CD1c-positive myeloid dendritic cell (primary cell): ENCODE data around the gene PAFAH1B2.
"Not testable (repeated sequence)": the region's sequence is repeated elsewhere in the genome, so short reads cannot be mapped to it uniquely, and the experiment has no call there.

ENCODE experiments used
- DNase-seq: peaks from one replicate; pipeline ENCODE4 v3.0.0-alpha.2; 2016; ENCODE audit errors: extremely low spot score

Gene PAFAH1B2

DNA sequence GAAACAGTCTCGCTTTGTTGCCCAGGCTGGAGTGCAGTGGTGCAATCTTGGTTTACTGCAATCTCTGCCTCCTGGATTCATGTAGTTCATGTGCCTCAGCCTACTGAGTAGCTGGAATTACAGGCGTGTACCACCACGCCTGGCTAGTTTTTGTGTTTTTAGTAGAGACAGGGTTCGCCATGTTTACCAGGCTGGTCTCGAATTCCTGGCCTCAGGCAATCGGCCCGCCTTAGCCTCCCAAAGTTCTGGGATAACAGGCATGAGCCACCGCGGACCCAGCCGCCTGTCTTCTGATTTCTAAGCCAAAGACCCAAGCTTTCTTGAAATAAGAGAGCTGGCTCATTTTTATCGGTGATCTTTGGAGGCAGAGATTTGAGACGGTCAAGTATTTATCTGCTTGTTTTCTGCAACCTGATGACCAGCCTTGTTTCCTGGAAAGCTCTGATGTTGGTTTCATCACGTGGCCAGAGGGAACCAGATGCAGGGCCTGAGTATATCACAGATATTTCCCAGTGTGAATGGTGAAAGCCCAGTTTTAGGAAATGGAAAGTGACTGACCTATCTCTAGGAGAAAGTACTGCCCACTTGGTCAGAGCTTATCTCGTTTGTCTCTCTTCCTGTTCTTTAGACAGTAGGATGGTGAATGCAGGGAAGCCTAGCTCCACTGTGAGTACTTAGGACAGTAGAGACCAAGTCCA, 28.8 kb downstream of the PAFAH1B2 start:
- peak; percentile 77 for DNase-seq

DNA sequence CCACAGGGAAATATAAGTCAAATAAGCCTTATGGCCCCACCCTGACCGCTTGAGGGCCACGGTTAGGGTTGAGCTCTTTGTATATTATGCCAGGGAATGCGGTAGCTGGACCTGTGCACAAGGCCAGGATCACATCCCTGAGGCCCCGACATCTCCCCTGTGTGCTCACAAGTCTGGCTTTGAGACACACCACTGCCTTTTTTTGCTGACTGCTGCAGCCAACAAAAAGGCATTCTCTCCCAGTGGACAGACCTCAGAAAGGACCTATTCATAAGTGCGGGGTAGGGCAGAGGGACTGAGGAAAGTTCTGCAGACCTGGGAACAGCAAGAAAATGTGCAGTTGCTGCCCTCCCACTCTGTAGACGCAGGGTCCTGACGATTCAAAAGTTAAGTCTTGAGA, 31.0 kb downstream of the PAFAH1B2 start:
- no peak for DNase-seq

DNA sequence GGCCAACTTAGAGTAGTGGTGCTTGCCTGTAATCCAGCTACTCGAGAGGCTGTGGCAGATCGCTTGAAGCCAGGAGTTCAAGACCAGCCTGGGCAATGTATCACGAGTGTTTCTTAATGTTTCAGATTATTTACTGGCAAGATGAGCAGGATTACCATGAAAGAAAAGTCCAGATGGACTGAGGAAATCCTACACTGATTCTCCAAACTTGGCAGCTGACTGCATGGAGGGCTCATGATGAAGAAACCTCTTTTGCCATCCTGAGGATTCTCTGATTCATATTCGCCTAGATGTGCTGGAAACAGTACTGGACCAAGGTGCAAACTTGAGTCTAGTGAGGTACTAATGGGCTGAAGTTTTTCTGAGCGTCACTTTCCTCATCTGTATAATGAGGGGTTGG, 31.7 kb downstream of the PAFAH1B2 start:
- DNase-seq = no peak

GRCh38 chr11:117176186-117176585, 32.1 kb downstream of the PAFAH1B2 start:
- no peak for DNase-seq

DNA sequence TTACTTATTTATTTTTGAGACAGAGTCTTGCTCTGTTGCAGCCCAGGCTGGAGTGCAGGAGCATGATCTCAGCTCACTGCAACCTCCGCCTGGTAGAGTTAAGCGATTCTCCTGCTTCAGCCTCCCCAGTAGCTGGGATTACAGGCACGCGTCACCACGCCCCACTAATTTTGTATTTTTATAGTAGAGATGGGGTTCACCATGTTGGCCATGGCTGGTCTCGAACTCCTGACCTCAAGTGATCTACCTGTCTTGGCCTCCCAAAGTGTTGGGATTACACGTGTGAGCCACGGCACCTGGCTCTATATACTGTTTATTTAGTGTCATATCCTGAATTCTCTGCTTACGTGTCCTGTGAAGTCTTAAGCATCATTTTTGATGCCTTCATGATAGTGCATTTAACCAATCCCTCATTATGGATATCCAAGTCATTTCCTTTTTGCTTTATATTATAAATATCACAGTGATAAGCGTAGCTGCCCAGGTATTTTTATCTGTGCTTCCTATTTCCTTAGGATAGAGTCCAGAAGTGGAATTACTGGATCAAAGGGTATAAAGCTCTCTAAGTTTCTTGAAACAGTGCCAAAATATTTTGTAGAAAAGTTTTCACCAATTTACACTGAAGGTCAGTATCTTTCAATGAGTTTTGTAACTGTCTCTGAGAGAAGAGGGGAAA, 33.6 kb downstream of the PAFAH1B2 start:
- DNase-seq = no peak

GRCh38 chr11:117178210-117179034, 34.3 kb downstream of the PAFAH1B2 start, which contains the start of gene SIDT2:
Gene SIDT2, plus strand, starts transcription at chr11:117178743. Its CDS starts 521 bp downstream, at chr11:117179264.
- DNase-seq = peak; percentile 92

DNA sequence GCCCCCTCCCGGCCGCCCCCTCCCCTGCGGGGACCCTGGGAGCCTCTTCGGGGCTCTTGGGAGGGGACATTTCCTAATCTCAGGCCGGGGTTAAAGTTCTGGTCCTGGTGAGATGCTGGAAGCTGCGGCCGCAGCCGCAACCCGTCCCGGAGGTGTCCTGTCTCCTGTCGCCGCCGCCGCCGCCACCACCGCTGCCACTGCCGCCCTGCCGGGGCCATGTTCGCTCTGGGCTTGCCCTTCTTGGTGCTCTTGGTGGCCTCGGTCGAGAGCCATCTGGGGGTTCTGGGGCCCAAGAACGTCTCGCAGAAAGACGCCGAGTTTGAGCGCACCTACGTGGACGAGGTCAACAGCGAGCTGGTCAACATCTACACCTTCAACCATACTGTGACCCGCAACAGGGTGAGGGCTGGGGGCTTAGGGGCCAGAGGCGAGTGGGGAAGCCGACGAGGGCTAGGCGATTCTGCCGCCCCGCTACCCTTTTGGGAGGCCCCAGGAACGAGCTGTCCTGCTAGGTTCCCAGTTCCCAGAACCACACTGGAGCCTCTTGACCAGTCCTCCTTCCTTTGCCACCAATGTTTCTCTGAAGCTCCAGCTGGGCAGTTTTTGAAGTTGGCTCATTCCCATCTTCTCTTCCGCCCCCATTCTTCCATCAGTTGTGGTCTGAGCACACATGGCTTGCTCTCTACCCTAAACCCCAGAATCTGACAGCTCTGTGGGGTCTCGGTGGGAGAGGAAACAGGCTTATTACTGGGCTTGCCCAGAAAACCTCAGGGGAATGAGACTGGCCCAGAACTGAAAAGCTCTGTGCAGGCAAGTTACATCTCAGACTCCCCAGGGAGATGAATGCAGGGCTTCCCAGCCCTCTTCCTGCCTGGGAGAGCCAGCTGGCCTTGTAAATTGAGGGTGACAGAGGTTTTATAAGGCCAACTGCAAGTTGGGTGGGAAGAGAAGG, 35.2 kb downstream of the PAFAH1B2 start:
- DNase-seq = peak; percentile 30

GRCh38 chr11:117180020-117180419, 35.9 kb downstream of the PAFAH1B2 start:
- peak; percentile 69 for DNase-seq

GRCh38 chr11:117180661-117181585, 36.8 kb downstream of the PAFAH1B2 start:
- DNase-seq = peak; percentile 77

- DNase-seq = no peak
Measured at GRCh38 chr11:117181586-117182550, 37.8 kb downstream of the PAFAH1B2 start.

- DNase-seq = no peak
Measured at GRCh38 chr11:117182551-117182935, 38.5 kb downstream of the PAFAH1B2 start.

GRCh38 chr11:117183178-117183577, 39.1 kb downstream of the PAFAH1B2 start:
- DNase-seq = not testable (repeated sequence)

GRCh38 chr11:117183724-117184349, 39.8 kb downstream of the PAFAH1B2 start:
- no peak for DNase-seq

GRCh38 chr11:117185736-117186430, 41.8 kb downstream of the PAFAH1B2 start:
- no peak for DNase-seq

DNA sequence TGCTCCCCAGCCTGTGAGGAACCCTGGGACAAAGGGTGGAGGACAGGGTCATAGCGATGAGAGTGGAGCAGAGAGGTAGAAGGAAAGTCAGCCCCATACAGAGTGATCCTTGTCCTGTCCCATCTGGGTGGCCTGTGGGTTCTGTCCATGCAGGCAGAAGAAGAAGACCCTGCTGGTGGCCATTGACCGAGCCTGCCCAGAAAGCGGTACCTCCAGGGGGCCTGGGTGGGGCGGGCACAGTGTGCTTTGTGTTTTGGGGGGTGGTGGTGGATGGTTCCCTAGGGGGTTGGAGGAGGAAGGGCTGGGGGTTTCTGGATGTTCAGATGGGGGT, 42.3 kb downstream of the PAFAH1B2 start:
- DNase-seq = no peak

- DNase-seq = no peak
Measured at GRCh38 chr11:117187007-117187406, 42.9 kb downstream of the PAFAH1B2 start.

DNA sequence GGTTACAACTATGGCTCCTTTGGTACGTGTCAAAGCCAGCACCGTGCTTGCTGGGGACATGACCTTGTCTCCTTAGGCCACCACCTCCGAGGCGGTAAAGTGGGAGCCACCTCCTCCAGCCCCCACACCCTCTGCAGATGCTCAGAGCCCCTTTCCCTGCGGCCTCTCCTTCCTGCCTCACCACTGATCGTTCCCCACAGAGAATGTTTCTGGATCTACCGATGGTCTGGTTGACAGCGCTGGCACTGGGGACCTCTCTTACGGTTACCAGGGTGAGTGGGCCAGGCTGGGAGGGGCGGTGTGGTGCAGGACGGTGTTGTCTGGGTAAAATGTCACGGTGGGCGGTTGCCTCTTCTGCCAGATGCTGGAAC, 43.3 kb downstream of the PAFAH1B2 start:
- no peak for DNase-seq

GRCh38 chr11:117187799-117188481, 43.9 kb downstream of the PAFAH1B2 start:
- DNase-seq = no peak
